IgD-negative memory B cell (primary cell): Measurements from ENCODE around the gene RO60. TPM values are rescaled to one million over a fixed set of nuclear protein-coding genes. Genes with fewer than 3 reads are reported as not detected.

Experiments
- polyA plus RNA-seq: library from polyadenylated mRNA; unstranded; fragments of 300-500 nt; fragmentation: Illumina TruSeq; gene quantifications from one replicate; pipeline ENCODE4 v1.2.3, GENCODE V29; 2021

Gene RO60
- polyA plus RNA-seq, 1 donor from 2014 or later = 76.0 TPM

Other genes starting within 250 kb of the RO60 start
- gene UCHL5, start 252 bp upstream of the RO60 start, polyA plus RNA-seq = 35.6 TPM
- 17.2 TPM for gene GLRX2, start 45.8 kb downstream of the RO60 start, polyA plus RNA-seq
- 37.7 TPM for gene CDC73, start 62.4 kb downstream of the RO60 start, polyA plus RNA-seq
- 0.14 TPM for gene B3GALT2, start 127.0 kb downstream of the RO60 start, polyA plus RNA-seq